Amygdala (tissue), 56 donors: ENCODE results near the gene KRTAP10-7.
A peak's percentile ranks its signal among the peaks of the same experiment; 100 is the strongest.
"Not testable (repeated sequence)": the region's sequence is repeated elsewhere in the genome, so short reads cannot be mapped to it uniquely, and the experiment has no call there.

Experiments used
- DNase-seq, 56 donors: peaks; one replicate each; lab custom pipeline; 2025; lab: John Stamatoyannopoulos, UW

KRTAP10-7 gene

DNA sequence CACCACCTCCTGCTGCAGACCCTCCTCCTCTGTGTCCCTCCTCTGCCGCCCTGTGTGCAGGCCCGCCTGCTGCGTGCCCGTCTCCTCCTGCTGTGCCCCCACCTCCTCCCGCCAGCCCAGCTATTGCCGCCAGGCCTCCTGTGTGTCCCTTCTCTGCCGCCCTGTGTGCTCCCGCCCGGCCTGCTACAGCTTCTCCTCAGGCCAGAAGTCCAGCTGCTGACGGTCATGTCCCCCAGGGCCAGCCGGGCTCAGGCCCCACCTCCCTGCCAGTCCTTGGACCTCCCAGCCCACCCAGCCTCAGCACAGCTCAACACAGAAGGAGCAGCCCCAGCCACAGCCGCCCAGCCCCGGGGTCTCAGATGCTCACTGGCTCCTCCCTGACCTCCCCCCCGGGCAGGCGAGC is 27.4 kb downstream of the KRTAP10-7 start:
- not testable (repeated sequence) for DNase-seq

DNA sequence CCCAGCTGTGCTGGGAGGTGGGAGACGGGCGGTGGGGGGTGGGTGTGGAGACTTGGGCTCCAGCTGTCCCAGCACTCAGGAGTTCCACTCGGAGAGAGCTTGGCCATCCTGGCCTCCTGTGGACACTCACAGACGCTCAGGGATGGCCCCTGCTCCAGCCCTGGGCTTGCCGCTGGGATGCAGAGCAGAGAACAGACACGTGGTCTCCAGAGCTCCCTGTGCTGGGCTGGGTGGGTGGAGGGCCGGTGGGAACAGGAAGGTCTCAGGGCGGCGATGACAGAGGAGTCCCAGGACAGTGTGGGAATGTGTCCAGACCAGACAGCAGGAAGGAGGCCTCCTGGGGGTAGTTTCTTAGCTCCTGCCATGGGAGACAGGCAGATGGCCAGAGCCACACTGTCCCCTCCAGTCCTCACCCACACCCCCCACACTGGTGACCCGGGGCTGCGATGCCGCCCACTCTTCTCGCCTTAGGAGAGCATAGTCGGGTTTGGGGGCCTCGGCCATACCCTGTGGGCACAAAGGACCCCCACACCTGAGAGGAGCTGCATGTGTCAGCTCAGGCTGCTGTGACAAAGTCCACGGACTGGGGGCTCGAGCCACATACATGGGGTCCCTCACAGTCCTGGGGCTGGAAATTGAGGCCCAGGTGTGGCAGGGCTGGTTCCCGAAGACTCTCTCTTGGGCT is 28.5 kb downstream of the KRTAP10-7 start:
- DNase-seq, result no peak

DNA sequence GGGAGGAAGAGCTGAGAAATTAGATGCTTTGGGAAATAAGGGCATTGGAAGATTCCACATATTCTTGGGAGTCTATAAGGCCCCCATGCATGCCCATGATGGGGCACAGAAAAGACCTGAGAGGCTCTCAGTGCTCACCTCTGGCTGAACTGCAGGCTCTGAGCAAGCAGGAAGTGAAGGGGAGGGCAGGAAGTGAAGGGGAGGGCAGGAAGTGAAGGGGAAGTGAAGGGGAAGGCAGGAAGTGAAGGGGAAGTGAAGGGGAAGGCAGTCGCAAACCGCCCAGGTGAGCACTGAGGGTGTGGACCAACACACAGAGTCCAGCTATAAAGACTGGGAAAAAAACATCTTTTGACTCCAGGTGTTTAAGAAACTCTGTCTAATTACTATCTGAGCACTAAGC is 30.0 kb downstream of the KRTAP10-7 start:
- no peak for DNase-seq

DNA sequence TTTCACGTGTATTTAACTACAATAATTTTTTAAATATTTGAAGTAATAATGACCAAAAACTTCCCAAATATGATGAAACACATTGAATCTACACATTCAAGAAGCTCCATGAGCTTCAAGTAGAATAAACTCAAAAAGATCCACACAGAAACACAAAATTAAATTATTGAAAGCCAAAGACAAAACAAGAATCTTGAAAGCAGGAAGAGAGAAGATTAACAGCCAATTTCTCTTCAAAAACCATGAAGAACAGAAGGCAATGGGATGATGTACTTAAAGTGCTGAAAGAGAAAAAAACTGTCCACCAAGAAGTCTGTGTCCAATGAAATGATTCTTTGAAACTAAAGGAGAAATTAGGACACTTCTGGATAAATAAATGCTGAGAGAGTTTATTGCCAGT is 31.7 kb downstream of the KRTAP10-7 start:
- DNase-seq, result no peak

DNA sequence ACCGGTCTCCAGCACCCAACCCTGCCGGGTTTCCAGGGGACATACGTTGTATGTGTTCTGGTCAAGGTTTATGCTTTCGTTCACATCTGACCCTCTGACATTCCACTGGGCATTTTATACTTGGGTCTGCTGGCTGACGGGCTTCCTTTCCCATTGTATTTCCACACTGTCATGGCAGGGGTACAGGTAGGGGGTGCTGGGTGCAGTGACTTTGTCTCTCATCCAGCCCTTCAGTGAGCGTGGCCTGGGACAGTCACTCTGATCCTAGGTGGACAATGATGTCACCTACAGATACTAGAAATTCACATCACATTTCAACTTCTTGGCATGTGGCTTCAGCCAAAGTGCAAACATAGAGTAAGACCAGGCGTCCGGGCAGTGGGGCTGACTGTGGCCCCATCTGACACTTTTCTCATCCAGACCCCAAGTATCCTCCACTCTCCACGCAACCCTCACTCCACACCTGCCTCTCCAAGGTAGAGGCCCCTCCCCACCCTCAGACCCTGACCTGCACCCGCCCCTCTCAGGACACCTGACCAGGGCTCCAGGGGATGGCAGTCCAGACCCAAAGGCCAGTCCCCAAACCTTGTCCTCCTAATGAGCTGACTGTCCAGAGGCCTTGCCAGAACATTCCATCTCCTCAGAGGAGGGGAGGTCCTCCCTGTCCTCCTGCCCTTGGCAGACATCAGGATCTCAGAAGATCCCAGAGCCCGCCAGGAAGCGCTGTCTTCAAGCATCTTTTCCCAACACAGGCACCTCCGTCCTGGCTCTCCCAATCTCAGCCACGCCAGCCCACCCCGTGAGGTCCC is 36.0 kb downstream of the KRTAP10-7 start:
- DNase-seq, result no peak

DNA sequence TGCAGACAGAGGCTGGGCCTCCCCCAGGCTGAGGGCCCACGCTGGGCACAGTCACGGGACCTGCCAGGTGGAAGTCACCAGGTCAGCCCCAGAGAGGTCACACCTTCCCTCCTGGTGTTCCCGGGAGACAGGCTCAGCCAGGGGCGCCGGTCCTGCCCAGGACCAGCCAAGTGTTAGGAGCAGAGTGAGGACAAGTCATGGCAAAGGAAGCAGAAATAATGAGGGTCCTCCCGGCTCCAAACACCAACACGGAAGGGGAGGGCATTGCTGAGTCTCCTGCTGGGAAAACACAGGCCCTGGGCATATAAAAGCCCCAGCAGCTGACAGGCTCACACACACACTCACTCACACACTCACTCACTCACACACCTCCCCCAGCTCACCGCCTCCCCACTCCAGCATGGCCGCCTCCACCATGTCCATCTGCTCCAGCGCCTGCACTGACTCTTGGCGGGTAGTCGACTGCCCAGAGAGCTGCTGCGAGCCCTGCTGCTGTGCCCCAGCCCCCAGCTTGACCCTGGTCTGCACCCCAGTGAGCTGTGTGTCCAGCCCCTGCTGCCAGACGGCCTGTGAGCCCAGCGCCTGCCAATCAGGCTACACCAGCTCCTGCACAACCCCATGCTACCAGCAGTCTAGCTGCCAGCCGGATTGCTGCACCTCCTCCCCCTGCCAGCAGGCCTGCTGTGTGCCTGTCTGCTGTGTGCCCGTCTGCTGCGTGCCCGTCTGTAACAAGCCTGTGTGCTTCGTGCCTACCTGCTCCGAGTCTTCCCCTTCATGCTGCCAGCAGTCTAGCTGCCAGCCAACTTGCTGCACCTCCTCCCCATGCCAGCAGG is 36.8 kb downstream of the KRTAP10-7 start, which contains the start of gene KRTAP10-10:
Gene KRTAP10-10 (plus strand): TSS at position 339 of the 833 bp plus-strand sequence. CDS start 62 bp downstream, at position 401.
- DNase-seq, result peak in 3 of 56 donors; percentile 12 to 26 (median 14)

DNA sequence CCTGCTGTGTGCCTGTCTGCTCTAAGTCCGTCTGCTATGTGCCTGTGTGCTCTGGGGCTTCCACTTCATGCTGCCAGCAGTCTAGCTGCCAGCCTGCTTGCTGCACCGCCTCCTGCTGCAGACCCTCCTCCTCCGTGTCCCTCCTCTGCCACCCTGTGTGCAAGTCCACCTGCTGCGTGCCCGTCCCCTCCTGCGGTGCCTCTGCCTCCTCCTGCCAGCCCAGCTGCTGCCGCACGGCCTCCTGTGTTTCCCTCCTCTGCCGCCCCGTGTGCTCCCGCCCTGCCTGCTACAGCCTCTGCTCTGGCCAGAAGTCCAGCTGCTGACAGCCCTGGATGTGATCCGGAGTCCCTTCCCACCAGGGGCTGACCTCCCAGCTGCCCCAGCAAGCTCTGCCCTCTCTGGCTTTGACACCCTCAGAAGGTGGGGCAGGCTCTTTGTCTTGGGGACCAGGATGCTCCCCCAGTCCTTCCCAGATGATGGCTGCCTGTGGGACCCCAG is 37.5 kb downstream of the KRTAP10-7 start:
- DNase-seq, result not testable (repeated sequence)

DNA sequence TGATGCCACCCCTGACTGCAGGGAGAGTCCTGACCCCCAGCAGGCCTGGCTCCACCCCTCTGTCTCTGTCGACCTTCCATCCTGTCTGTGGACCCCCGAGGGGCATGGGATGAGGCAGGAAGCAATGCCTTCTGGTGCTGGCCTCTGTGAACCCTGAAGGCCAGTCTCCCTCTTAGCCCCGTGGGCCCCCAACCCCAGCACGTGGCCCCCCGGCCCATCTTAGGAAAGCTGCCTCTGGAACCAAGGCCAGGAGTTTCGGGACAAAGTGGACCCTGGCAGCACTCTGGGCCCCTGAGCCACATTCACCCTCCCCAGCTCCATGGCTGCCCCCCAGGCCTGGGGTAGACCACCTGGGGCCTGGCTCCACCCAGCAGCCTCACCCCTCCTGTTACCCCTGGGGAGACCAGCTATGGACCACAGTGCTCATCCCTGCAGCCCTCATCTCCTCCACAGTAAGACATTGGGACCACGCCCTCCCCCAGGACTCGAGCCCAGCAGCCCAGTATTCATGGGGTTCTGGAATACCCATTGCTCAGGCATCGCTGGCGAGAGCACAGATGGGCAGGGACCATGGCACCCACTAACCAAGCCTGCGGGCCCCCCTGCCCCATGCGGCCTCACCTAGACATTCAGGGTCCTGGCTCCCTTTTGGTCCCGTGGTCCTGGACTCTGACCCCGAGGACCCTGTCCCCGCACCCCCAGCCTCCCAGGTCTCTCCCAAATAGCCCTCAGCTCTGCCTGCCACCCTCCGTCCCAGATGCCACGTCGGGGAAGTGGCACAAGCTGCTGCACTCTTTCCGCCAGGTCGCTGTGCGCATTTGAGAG is 38.3 kb downstream of the KRTAP10-7 start:
- DNase-seq, result not testable (repeated sequence)

DNA sequence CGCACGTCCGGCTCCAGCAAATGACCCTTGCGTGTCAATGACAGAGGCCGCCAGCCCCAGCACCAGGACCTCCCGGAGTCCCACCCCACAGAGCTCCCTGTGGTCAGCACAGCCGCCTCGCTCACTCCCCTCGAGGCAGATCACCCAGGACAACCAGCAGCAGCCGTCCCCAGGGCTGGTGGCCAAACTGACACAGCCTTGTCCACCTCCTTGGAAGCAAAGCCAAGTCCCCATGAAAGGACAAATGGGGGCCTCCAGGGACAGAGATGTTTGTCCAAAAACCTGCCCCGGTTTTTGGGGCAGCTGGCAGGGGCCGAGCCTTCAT is 38.9 kb downstream of the KRTAP10-7 start:
- no peak for DNase-seq

DNA sequence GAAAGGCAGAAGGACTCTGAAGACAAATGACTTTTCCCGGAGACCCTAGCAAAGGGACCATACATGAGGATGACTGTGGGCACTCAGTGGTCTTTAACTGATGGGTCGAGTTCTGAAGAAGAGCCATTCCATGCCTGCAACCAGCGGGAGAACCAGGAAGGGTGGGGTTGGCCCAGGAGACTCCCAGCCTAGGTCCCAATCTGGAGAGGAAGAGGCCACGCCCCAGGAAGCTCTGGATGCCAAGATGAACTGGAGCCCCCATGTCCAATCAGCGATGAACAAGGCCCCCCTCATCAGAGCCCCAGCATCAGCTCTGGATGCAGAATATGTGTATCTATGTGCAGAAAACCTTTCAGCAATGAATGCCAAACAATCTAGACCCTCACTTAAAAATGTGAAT is 40.4 kb downstream of the KRTAP10-7 start:
- no peak for DNase-seq

DNA sequence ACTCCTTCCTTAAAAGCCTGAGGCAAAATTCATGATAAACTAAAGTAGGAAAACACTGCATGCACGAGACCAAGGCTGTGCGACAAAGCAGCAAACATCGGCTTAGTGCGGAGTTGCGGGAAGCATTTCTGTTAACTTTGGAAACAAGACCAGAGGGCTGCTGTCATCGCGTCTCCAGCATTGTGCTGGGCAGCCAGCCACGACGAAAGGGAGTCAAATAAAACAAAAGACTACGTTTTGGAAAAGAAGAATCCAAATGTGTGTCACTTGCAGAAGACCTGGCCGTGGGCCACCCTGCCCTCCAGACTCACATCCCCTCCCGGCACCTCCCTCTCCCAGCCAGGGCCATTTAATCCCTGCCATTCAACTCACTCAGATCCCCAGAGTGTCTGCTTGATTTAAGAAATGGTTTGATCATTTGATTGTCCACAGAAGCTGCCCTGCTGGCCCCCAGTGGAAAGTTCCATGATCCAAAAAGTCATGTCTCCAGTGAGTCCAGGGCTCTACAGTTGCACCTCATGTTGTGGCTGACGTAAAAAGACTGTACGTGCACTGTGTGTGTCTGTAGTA is 43.4 kb downstream of the KRTAP10-7 start:
- no peak for DNase-seq

DNA sequence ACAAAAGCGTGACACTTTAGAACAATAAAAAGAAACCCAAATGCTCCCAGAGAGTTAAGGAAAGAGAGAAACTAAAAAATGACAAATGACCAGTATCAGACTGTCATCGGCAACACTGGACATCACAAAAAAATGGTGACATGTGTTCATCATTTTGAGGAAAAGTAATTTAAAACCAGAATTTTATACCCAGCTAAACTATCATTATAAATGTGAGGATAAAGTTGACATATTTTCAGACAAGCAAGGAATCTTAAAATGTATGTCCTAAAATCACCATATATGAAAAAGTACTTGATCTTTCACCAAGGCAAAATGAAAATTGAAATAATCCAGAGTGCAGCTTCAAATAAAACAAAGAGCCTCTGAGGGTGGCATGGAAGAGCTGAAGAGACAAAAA is 44.5 kb downstream of the KRTAP10-7 start:
- no peak for DNase-seq

DNA sequence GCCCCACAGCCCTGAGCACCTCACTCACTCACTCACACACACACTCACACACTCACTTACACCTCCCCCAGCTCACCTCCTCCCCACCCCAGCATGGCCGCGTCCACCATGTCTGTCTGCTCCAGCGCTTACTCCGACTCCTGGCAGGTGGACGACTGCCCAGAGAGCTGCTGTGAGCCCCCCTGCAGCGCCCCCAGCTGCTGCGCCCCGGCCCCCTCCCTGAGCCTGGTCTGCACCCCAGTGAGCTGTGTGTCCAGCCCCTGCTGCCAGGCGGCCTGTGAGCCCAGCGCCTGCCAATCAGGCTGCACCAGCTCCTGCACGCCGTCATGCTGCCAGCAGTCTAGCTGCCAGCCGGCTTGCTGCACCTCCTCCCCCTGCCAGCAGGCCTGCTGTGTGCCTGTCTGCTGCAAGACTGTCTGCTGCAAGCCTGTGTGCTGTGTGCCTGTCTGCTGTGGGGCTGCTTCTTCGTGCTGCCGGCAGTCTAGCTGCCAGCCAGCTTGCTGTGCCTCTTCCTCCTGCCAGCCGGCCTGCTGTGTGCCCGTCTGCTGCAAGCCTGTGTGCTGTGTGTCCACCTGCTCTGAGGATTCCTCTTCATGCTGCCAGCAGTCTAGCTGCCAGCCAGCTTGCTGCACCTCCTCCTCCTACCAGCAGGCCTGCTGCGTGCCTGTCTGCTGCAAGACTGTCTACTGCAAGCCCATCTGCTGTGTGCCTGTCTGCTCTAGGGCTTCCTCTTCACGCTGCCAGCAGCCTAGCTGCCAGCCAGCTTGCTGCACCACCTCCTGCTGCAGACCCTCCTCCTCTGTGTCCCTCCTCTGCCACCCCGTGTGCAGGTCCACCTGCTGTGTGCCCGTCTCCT is 46.2 kb downstream of the KRTAP10-7 start, which contains the start of gene KRTAP10-11:
Gene KRTAP10-11 (plus strand): TSS at position 49 of the 856 bp plus-strand sequence. CDS start 45 bp downstream, at position 94.
- not testable (repeated sequence) for DNase-seq

DNA sequence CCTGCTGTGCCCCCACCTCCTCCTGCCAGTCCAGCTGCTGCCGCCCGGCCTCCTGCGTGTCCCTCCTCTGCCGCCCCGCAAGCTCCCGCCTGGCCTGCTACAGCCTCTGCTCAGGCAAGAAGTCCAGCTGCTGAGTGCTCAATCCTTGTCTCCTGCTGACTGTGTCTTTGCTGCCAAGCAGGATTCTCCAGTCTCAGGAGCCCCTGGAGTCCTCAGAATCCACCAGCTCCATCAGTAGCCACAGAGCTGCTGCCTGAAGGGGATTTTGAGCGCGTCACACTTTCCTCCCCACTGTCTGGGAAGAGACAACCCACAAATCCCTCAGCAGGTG is 46.8 kb downstream of the KRTAP10-7 start:
- DNase-seq, result no peak

DNA sequence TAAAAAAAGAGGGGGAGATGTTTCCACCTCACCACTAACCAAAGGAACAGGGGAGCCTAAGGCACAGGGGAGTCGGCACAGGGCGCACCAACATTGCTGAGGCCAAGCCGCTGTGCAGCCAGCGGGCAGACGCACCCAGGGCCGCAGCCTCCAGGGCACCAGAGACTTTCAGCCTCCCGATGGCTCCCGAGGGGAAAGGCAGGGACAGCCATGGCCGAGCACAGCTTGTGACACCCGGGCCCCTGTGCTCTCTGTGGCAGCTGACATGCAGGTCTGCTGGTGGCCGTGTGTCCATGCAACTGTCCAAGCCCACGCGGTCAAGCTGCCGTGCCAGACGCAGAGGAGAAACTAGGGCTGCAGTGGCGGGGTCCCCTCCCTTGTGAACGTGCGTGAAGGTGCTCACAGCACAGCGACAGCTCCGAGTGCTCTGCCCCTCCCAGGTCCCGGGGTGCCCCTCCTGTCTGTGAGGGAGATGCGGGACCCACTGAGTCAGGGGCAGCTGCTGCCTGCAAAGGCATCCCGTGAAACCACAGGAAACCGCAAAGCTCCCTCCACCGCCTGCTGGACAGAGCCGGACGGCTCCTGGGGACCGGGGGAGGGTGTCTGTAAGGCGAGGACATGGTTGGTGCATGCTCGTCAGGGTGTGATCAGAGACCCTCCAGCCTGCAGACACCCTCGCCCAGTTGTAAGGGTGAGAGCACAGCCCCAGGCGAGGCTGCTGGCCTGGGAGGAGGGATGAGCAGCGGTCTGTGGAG is 48.3 kb downstream of the KRTAP10-7 start:
- no peak for DNase-seq

DNA sequence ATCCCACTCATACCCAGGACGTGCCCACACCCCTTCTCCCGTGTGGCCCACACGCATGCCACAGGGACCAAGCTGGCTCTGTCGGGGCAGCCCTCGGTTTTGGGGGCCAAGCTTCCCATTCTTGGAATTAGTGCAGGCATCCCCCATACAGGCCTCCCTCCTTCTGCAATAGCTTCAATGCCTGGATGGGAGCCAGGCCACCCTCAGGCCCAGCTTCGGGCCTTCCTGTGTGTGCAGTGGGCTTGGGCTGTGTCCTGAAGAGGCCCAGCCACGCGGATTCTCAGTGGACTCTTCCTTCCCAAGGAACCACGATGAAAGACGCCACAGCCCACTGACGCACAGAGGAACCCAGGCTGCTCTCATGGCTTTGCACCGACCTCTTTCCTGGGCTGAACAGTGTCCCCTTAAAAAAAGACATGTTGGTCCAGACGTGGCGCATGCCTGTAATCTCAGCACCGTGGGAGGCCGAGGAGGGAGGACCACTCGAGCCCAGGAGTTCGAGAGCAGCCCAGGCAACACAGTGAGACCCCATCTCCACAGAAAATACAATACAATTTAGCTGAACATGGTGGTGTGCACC is 49.2 kb downstream of the KRTAP10-7 start:
- no peak for DNase-seq

DNA sequence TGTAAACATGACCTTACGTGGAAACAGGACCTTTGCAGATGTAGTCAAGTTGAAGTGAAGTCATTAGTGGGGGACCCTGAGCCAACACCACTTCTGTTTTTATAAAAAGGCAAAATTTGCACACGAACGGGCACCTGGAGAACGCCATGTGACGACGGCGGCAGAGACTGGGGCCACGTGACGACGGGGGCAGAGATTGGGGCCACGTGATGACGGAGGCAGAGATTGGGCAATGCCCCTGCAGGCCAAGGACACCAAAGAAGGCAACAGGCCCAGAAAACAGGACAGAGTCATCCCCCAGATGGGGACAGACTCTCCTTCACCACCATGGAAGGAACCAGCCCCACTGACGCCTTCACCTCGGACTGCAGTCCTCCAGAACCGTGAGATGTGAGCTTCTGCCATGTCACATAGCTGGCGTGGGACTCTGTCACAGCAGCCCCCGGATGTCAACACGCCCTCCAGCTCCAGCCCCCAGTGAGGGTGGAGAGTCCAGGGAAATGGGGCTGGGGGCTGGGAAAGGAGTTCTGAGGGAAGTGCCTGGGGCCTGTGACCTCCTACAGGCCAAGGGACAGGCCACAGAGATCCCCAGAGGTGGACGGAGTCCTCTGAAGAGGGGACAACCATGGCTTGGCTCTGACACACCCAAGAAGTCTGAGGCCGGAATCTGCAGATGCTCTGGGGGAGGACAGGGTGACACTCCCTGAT is 50.0 kb downstream of the KRTAP10-7 start:
- no peak for DNase-seq
